Upper lobe of right lung (tissue), 1 donor: ENCODE results near the gene QSOX2. TPM values are rescaled to one million over a fixed set of nuclear protein-coding genes. Genes with fewer than 3 reads are reported as not detected.

Experiments used
- ATAC-seq: fragments of 200-7000 bp; cut with Tn5 transposase; one replicate; pipeline ENCODE4 v1.9.1; 2020; ENCODE audit warnings: mild to moderate bottlenecking, moderate library complexity
- DNase-seq: peaks from one replicate; pipeline ENCODE4 v3.0.0-alpha.2; 2020
- H3K27ac ChIP-seq: fragments of 200-600 bp; one replicate; pipeline ENCODE4 v1.8.0; 2022
- H3K27me3 ChIP-seq: fragments of 200-600 bp; one replicate; pipeline ENCODE4 v1.8.0; 2022; ENCODE audit warnings: mild to moderate bottlenecking
- H3K36me3 ChIP-seq: fragments of 200-600 bp; one replicate; pipeline ENCODE4 v1.8.0; 2022
- H3K4me1 ChIP-seq: fragments of 200-600 bp; one replicate; pipeline ENCODE4 v1.8.0; 2022
- H3K4me3 ChIP-seq: fragments of 200-600 bp; one replicate; pipeline ENCODE4 v1.8.0; 2022; ENCODE audit warnings: mild to moderate bottlenecking
- H3K9me3 ChIP-seq: fragments of 200-600 bp; one replicate; pipeline ENCODE4 v1.8.0; 2022
- CTCF ChIP-seq: fragments of 200-600 bp; IDR thresholded peaks from one replicate; pipeline ENCODE4 v1.8.0; 2022; ENCODE audit warnings: antibody characterized with exemption
- intact Hi-C: fragments of 100-400 bp; cut with DNase I; formaldehyde crosslinking; loops from one replicate; pipeline ENCODE4 v1.11.0; 2022
- total RNA-seq: library from RNA; stranded (reverse); fragmentation: NEBNext Ultra II Directional; extraction: Animal tissue kit (Norgen Biotek cat#: 25700); gene quantifications from one replicate; pipeline ENCODE4 v1.2.1, GENCODE V29; 2021
- donor health status: DM: no; HTN: yes; CAD: no; lungs with severe emphysema.

The QSOX2 gene
- total RNA-seq, 1 donor from 2014 or later, result 13.1 TPM

GRCh38 chr9:136274786-136275654, 29.4 kb upstream of the QSOX2 start:
- peak; percentile 8 for ATAC-seq
- DNase-seq, result no peak
- no peak for TF ChIP-seq CTCF
- Histone ChIP-seq H3K27ac (no peak overlapping the region), H3K36me3 (no peaks in the 10 kb centered on the region), H3K4me3 (no peak overlapping the region), H3K4me1 (no peaks in the 10 kb centered on the region), H3K27me3 (peaks cover 38% of the 10 kb centered on the region), H3K9me3 (no peaks in the 10 kb centered on the region)
- intact Hi-C loops, result no loop called here

- Histone ChIP-seq H3K4me3 (no peak overlapping the region), H3K9me3 (no peaks in the 10 kb centered on the region), H3K27ac (no peak overlapping the region), H3K4me1 (no peaks in the 10 kb centered on the region), H3K27me3 (peaks cover 38% of the 10 kb centered on the region), H3K36me3 (no peaks in the 10 kb centered on the region)
- ATAC-seq (peak; percentile 15), DNase-seq (no peak)
- no peak for TF ChIP-seq CTCF
- intact Hi-C loops, result no loop called here
Observed at GRCh38 chr9:136273921-136274785, 28.5 kb upstream of the QSOX2 start.

DNA sequence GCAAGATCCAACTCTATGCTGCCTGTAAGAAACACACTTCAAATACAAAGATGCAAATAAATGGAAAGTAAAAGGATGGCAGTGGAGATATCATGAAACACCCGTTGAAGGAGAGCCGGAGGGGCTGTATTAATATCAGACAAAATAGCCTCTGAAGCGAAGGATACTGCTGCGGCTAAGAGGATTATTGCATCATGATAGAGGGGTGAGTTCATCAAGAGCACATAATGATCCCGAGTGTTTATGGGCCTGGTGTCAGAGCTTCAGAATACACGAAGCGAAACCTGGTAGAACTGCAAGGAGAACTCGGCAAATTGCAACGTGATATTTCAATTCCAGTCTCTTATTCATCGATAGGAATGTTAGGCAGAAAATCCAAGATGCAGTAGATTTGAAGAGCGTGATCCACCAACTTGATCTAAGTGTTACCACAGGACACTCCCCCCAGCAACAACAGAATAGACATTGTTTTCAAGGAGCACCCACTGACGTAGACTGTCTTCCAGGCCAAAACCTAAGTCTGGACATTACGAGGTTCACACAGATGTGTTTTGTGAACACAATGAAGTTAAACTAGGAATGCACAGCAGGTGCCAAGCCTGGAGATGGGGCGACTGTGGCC, 27.7 kb upstream of the QSOX2 start:
- ATAC-seq, result no peak
- Histone ChIP-seq H3K36me3 (no peaks in the 10 kb centered on the region), H3K27ac (no peak overlapping the region), H3K27me3 (peaks cover 34% of the 10 kb centered on the region), H3K9me3 (no peaks in the 10 kb centered on the region), H3K4me1 (no peaks in the 10 kb centered on the region), H3K4me3 (no peak overlapping the region)
- no peak for TF ChIP-seq CTCF
- intact Hi-C loops, result no loop called here
- no peak for DNase-seq

GRCh38 chr9:136270173-136270705, 24.6 kb upstream of the QSOX2 start:
- no peak for TF ChIP-seq CTCF
- ATAC-seq, result no peak
- Histone ChIP-seq H3K4me3 (no peak overlapping the region), H3K27ac (no peak overlapping the region), H3K9me3 (no peaks in the 10 kb centered on the region), H3K27me3 (peaks cover 7% of the 10 kb centered on the region), H3K36me3 (no peaks in the 10 kb centered on the region), H3K4me1 (peaks cover 7% of the 10 kb centered on the region)
- intact Hi-C loops, result no loop called here
- DNase-seq, result no peak

GRCh38 chr9:136268735-136269134, 23.1 kb upstream of the QSOX2 start:
- ATAC-seq, result no peak
- H3K36me3 ChIP-seq, result no peaks in the 10 kb centered on the region
- no peak for TF ChIP-seq CTCF
- DNase-seq, result no peak
- H3K4me3 ChIP-seq, result no peak overlapping the region
- no peaks in the 10 kb centered on the region for H3K9me3 ChIP-seq
- H3K27me3 ChIP-seq, result peaks cover 7% of the 10 kb centered on the region
- intact Hi-C loops, result no loop called here
- H3K4me1 ChIP-seq, result peaks cover 7% of the 10 kb centered on the region
- H3K27ac ChIP-seq, result no peak overlapping the region
